HL-60 (cell line): ENCODE data around the gene LAMA2.

Source experiments
- CTCF ChIP-seq: IDR thresholded peaks from one replicate; pipeline ENCODE4 v1.5.1; 2011; ENCODE audit warnings: low read length, control low read depth, inconsistent platforms; ENCODE audit not compliant: insufficient read depth
- POLR2AphosphoS5 ChIP-seq: IDR thresholded peaks from 2 replicates; pipeline ENCODE4 v1.6.1; 2012; ENCODE audit warnings: low read depth
- REST ChIP-seq: IDR thresholded peaks from 2 replicates; pipeline ENCODE4 v1.6.1; 2012; ENCODE audit warnings: low read depth; ENCODE audit not compliant: insufficient replicate concordance
- SPI1 ChIP-seq: IDR thresholded peaks from 2 replicates; pipeline ENCODE4 v1.6.1; 2012; ENCODE audit warnings: low read depth, mild to moderate bottlenecking, borderline replicate concordance

GRCh38 chr6:129073051-129073450 lies 190.1 kb downstream of the LAMA2 start:
- no peak for TF ChIP-seq CTCF
- TF ChIP-seq POLR2AphosphoS5 = no peak
- TF ChIP-seq REST = no peak
- no peak for TF ChIP-seq SPI1
